ENCODE data around the gene CACNA1F.

GRCh38 chrX:49171752-49172279 is 61.3 kb downstream of the CACNA1F start, which contains the start of gene PLP2:
- TF ChIP-seq CTCF (IDR thresholded peaks at IDR 0.05) (no peak), EZH2 (IDR thresholded peaks at IDR 0.05) (peak; percentile 70), EZH2phosphoT487 (IDR thresholded peaks at IDR 0.05) (peak; percentile 9)
